Mucosa of descending colon (tissue), 3 donors: ENCODE results near the gene POLK. TPM values are rescaled to one million over a fixed set of nuclear protein-coding genes. Genes with fewer than 3 reads are reported as not detected.

Experiments
- ATAC-seq: fragments of 200-7000 bp; cut with Tn5 transposase; one replicate; pipeline ENCODE4 v1.9.1; 2020; ENCODE audit warnings: mild to moderate bottlenecking, moderate library complexity
- DNase-seq, 3 donors: peaks; one replicate each; pipeline ENCODE4 v3.0.0-alpha.2; 2020
- H3K36me3 ChIP-seq: fragments of 200-600 bp; one replicate; pipeline ENCODE4 v1.8.0; 2021; ENCODE audit warnings: low read depth, mild to moderate bottlenecking
- H3K4me1 ChIP-seq: fragments of 200-600 bp; one replicate; pipeline ENCODE4 v1.8.0; 2021; ENCODE audit warnings: low read depth, mild to moderate bottlenecking
- H3K4me3 ChIP-seq: fragments of 200-600 bp; one replicate; pipeline ENCODE4 v1.8.0; 2021; ENCODE audit warnings: mild to moderate bottlenecking
- H3K9me3 ChIP-seq: fragments of 200-600 bp; one replicate; pipeline ENCODE4 v1.8.0; 2021; ENCODE audit warnings: mild to moderate bottlenecking
- intact Hi-C, 2 donors: fragments of 100-400 bp; cut with DNase I in 1 of 2; cut with micrococcal nuclease in 1 of 2; formaldehyde crosslinking; loops; one replicate each; pipeline versions ENCODE4 v1.11.0 to v1.11.1; 2022; cut with DNase I, micrococcal nuclease
- total RNA-seq, 3 donors: library from RNA; stranded (reverse); fragmentation: NEBNext Ultra II Directional in 2 of 3; extraction: Animal tissue kit (Norgen Biotek cat#: 25700) in 2 of 3; gene quantifications; one replicate each; pipeline versions ENCODE4 v1.2.1 to v1.2.4, GENCODE V29; 2021 to 2023
- TF ChIP-seq, protein P1 (sequence below): fragments of 200-600 bp; IDR thresholded peaks from one replicate; pipeline ENCODE4 v1.8.0; 2022; ENCODE audit warnings: antibody characterized with exemption, mild to moderate bottlenecking
- donor health status: DM: no; HTN: no; CAD: no; lungs with moderate emphysema.
- donor health status: DM: no; HTN: no; CAD: no.
- donor health status: DM: no; HTN: yes; CAD: no.

Gene POLK
- total RNA-seq, 3 donors from 2014 or later, result 15.3 to 32.5 (median 17.6) TPM

DNA sequence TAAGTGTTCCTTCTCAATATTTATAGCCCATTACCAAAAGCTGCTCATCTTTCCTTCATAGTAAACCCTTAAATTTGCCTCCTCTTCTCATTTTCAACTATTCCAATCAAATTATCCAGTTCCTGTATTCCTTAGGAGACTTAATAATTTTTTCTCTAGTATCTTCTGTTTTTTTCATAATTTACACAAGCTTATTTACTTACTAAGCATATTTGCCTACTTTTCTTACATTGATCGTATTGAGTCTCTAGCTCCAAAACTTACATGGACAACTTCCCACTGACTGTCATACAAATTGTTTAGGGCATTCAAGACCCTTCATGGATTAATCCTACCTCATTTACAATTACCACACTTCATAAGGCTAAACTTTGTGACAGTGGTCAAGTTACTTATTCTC, 3.9 kb upstream of the POLK start:
- ATAC-seq (no peak), DNase-seq (no peak)
- Histone ChIP-seq H3K36me3 (no peaks in the 10 kb centered on the region), H3K9me3 (no peaks in the 10 kb centered on the region), H3K4me3 (no peak overlapping the region), H3K4me1 (peaks cover 18% of the 10 kb centered on the region)
- TF ChIP-seq, protein P1, sequence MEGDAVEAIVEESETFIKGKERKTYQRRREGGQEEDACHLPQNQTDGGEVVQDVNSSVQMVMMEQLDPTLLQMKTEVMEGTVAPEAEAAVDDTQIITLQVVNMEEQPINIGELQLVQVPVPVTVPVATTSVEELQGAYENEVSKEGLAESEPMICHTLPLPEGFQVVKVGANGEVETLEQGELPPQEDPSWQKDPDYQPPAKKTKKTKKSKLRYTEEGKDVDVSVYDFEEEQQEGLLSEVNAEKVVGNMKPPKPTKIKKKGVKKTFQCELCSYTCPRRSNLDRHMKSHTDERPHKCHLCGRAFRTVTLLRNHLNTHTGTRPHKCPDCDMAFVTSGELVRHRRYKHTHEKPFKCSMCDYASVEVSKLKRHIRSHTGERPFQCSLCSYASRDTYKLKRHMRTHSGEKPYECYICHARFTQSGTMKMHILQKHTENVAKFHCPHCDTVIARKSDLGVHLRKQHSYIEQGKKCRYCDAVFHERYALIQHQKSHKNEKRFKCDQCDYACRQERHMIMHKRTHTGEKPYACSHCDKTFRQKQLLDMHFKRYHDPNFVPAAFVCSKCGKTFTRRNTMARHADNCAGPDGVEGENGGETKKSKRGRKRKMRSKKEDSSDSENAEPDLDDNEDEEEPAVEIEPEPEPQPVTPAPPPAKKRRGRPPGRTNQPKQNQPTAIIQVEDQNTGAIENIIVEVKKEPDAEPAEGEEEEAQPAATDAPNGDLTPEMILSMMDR, result no peak
- intact Hi-C loops, result no loop called here

DNA sequence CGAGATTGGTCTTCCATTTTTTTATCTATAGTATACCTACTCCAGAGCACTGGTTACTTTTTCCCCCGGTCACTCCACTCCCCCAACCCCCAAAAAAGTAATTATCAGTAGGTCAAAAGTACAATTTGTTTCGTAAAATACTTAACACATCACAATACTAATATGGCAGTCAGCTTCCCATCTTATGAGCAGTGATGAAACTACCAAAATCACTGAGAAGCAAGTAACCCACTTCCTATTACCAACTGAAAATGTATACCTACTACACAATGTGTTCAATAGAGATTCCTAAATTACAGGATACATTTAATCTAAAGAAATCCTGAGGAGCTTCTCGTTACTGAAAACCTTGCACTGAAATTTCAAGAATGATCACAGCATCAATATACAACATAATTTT, 2.1 kb upstream of the POLK start:
- Histone ChIP-seq H3K36me3 (no peaks in the 10 kb centered on the region), H3K9me3 (no peaks in the 10 kb centered on the region), H3K4me1 (peaks cover 21% of the 10 kb centered on the region), H3K4me3 (no peak overlapping the region)
- ATAC-seq, result no peak
- DNase-seq, result no peak
- intact Hi-C loops, result no loop called here
- TF ChIP-seq, protein P1, result no peak

DNA sequence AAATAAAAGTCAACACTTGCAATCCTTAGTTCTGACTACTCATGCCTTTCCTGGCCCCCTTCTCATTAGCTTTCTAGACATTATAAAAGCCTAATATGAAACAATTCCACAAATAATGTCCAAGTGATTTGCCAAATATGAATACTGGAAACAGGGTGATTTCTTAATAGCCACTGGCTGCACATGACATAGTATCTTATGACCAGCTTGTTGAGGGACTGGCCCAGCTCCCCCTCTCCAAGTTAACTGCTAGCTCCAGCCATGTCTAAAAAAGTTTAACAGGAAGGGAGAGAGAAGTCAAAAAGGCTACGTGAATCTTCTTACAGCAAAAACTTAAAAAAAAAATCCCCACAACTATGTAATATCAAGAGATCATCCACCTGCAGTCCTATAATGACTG, 1.7 kb upstream of the POLK start:
- ATAC-seq, result no peak
- H3K36me3 ChIP-seq, result no peaks in the 10 kb centered on the region
- intact Hi-C loops, result no loop called here
- peak in 1 of 3 donors; percentile 15 for DNase-seq
- TF ChIP-seq, protein P1, result no peak
- no peak overlapping the region for H3K4me3 ChIP-seq
- H3K9me3 ChIP-seq, result no peaks in the 10 kb centered on the region
- peaks cover 21% of the 10 kb centered on the region for H3K4me1 ChIP-seq

DNA sequence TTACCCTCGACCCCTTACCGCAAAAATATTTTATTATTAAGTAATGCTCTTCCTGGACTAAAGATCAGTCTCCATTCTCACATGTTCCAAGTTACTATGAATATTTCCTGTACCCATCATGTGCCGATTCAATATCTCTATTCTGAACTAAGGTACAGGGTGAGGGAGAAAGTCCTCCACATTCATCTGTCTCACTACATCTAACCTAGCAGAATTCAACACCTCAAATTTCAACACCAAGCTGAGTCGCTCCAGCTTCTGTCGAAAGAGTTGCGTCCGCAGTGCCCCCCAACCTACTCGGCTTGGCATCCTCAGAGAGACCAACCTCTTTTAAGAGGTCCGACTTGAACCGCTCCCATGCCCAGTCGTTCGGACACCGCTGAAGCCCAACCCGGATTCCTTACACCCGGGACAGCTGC, 1.3 kb upstream of the POLK start:
- intact Hi-C loops, result no loop called here
- H3K4me1 ChIP-seq, result peaks cover 21% of the 10 kb centered on the region
- H3K4me3 ChIP-seq, result peak overlapping the region; percentile 88
- no peak for DNase-seq
- TF ChIP-seq, protein P1, result no peak
- no peaks in the 10 kb centered on the region for H3K9me3 ChIP-seq
- H3K36me3 ChIP-seq, result no peaks in the 10 kb centered on the region
- peak; percentile 23 for ATAC-seq

DNA sequence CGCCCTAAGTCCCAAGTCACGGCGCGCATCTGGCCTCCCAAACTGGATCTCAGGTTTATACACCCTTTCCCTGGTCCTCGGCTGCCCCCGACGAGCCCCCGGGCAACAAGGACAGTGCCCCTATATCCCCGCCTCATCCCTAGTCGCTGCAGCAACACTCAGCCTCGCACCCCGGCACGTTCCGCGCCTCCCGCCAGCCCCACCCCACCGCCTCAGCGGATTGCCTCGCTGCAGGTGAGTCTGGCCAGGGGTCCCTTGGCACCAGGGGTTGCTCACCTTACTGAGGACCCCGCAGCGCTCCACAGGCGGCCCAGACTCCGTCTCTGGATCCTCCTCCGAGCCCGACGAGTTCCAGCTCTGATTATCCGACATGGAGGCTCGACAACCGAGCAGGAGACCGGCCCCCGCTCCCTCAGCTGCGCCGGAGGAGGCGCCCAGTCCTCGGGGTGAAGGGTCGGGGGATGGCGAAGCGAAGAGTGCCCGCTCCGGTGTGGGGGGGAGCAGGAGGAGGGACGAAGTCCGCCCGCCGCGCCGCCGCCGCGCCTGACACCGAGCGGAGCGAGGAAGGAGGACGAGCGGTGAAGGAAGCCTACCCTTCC, 756 bp upstream of the POLK start:
- DNase-seq, result peak; percentile 65 to 79 (median 78)
- peak overlapping the region; percentile 88 for H3K4me3 ChIP-seq
- peaks cover 21% of the 10 kb centered on the region for H3K4me1 ChIP-seq
- ATAC-seq, result peak; percentile 57
- intact Hi-C loops, result no loop called here
- TF ChIP-seq, protein P1, result no peak
- H3K9me3 ChIP-seq, result no peaks in the 10 kb centered on the region
- H3K36me3 ChIP-seq, result no peaks in the 10 kb centered on the region
